Left lung (tissue), 10 donors: ENCODE data around the gene AUNIP. TPM values are rescaled to one million over a fixed set of nuclear protein-coding genes. Genes with fewer than 3 reads are reported as not detected.

Source experiments
- ATAC-seq: fragments of 200-7000 bp; cut with Tn5 transposase; one replicate; pipeline ENCODE4 v1.9.1; 2020; ENCODE audit warnings: moderate library complexity
- DNase-seq, 4 donors: peaks; one replicate each; pipeline ENCODE4 v3.0.0-alpha.2; 2013 to 2020
- H3K27ac ChIP-seq, 2 donors: fragments of 200-600 bp; sonication (generic) in 1 of 2; one replicate each; pipeline versions ENCODE4 v1.5.0 to v1.8.0; 2020 to 2021
- H3K27me3 ChIP-seq, 2 donors: fragments of 200-600 bp; sonication (generic) in 1 of 2; one replicate each; pipeline versions ENCODE4 v1.5.0 to v1.8.0; 2020 to 2021
- H3K36me3 ChIP-seq, 2 donors: fragments of 200-600 bp; sonication (generic) in 1 of 2; one replicate each; pipeline versions ENCODE4 v1.5.0 to v1.8.0; 2020 to 2021
- H3K4me1 ChIP-seq, 2 donors: fragments of 200-600 bp; one replicate each; pipeline ENCODE4 v1.8.0; 2021
- H3K4me3 ChIP-seq, 2 donors: fragments of 200-600 bp; sonication (generic) in 1 of 2; one replicate each; pipeline versions ENCODE4 v1.5.0 to v1.8.0; 2020 to 2021; ENCODE audit warnings: mild to moderate bottlenecking in 1 of 2
- H3K9me3 ChIP-seq, 2 donors: fragments of 200-600 bp; sonication (generic) in 1 of 2; one replicate each; pipeline versions ENCODE4 v1.5.0 to v1.8.0; 2020 to 2021
- intact Hi-C, 2 donors: fragments of 100-400 bp; cut with DNase I; formaldehyde crosslinking; loops; one replicate each; pipeline versions ENCODE4 v1.11.2 to v1.14.2; 2022
- polyA plus RNA-seq, 6 donors: library from polyadenylated mRNA; unstranded; fragments of 120-200 nt; gene quantifications; one replicate each; pipeline ENCODE4 v1.2.1, GENCODE V29; 2013; ENCODE audit not compliant: insufficient read length in 6 of 6
- total RNA-seq, 2 donors: library from RNA; stranded (reverse); fragmentation: NEBNext Ultra II Directional; extraction: Animal tissue kit (Norgen Biotek cat#: 25700); gene quantifications; one replicate each; pipeline ENCODE4 v1.2.1, GENCODE V29; 2021
- TF ChIP-seq, protein P1 (sequence below), 2 donors: fragments of 200-600 bp; sonication (generic) in 1 of 2; IDR thresholded peaks; one replicate each; pipeline versions ENCODE4 v1.5.0 to v1.8.0; 2021; ENCODE audit warnings: antibody characterized with exemption in 2 of 2
- donor health status: DM: no; HTN: yes; CAD: no.
- donor health status: DM: no; HTN: no; CAD: no.

AUNIP gene
- total and polyA plus RNA-seq, 8 donors, result 0.97 to 3.1 (median 2.4) TPM

DNA sequence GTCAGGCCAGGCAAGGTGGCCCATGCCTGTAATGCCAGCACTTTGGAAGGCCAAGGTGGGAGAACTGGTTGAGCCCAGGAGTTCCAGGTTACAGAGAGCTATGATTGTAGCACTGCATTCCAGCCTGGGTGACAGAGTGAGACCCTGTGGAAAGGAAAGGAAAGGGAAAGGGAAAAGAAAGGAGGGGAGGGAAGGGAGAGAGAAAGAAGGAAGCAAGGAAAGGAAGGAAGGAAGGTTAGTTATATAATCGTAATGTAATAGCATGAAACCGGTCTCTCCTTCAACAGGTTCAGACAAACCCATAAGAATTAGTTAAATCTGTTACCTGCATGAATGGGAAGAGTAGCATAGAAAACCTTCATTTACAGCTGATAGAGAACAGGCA, 17.4 kb upstream of the AUNIP start:
- Histone ChIP-seq H3K27ac (no peak overlapping the region), H3K9me3 (no peaks in the 10 kb centered on the region), H3K27me3 (no peaks in the 10 kb centered on the region), H3K4me1 (peaks cover 14 to 44% of the 10 kb centered on the region in 2 donors), H3K36me3 (no peaks in the 10 kb centered on the region), H3K4me3 (no peak overlapping the region)
- ATAC-seq (no peak), DNase-seq (no peak)
- TF ChIP-seq, protein P1, sequence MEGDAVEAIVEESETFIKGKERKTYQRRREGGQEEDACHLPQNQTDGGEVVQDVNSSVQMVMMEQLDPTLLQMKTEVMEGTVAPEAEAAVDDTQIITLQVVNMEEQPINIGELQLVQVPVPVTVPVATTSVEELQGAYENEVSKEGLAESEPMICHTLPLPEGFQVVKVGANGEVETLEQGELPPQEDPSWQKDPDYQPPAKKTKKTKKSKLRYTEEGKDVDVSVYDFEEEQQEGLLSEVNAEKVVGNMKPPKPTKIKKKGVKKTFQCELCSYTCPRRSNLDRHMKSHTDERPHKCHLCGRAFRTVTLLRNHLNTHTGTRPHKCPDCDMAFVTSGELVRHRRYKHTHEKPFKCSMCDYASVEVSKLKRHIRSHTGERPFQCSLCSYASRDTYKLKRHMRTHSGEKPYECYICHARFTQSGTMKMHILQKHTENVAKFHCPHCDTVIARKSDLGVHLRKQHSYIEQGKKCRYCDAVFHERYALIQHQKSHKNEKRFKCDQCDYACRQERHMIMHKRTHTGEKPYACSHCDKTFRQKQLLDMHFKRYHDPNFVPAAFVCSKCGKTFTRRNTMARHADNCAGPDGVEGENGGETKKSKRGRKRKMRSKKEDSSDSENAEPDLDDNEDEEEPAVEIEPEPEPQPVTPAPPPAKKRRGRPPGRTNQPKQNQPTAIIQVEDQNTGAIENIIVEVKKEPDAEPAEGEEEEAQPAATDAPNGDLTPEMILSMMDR (IDR thresholded peaks at IDR 0.05), result no peak
- intact Hi-C loops, result no loop called here

DNA sequence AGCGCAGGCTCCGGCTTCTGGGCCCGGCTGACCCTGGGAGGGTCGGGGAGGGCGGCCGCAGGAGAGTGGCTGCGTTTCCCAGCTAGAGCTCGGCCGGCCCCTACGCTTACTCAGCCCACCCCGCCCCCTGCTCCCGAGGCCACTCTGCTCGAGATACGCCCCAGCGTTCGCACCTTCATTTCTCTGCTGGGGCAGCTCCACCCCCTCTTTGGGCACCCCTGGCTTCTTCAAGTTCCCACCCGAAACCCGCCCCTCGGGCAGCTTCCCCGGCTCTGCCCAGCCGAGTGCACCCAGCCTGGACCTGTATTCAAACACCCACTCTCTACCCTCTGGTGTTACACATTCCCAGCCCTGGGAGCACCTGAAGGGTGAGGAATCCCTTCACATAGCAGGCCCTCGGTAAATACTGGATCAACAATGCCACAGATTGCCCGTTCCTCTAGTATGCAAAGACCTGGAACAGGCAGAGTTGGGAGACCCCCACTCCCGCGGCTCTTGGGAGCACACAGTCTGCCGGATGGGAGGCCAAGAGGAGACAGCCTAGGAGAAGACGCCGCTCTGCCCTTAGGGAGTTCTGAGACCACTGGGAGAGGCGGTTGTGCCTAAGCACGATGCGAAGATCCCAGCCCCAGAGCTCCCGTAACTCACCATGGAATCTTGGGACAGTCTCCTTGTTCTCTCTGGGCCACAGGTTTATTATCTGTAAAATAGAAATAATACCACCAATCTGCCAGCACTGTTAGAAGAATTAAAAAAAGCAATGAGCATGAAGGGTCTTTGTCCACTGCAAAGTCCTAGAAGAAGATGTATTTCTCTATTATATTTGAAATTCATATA, 16.8 kb upstream of the AUNIP start:
- H3K27me3 ChIP-seq, result no peaks in the 10 kb centered on the region
- peak overlapping the region; percentile 45 to 61 for H3K4me3 ChIP-seq
- DNase-seq (peak in 1 of 4 donors; percentile 61), ATAC-seq (peak; percentile 51)
- intact Hi-C loops, result no loop called here
- H3K36me3 ChIP-seq, result no peaks in the 10 kb centered on the region
- no peaks in the 10 kb centered on the region for H3K9me3 ChIP-seq
- H3K27ac ChIP-seq, result peak overlapping the region; percentile 79 to 83
- TF ChIP-seq, protein P1 (IDR thresholded peaks at IDR 0.05), result no peak
- H3K4me1 ChIP-seq, result peaks cover 20 to 50% of the 10 kb centered on the region in 2 donors

DNA sequence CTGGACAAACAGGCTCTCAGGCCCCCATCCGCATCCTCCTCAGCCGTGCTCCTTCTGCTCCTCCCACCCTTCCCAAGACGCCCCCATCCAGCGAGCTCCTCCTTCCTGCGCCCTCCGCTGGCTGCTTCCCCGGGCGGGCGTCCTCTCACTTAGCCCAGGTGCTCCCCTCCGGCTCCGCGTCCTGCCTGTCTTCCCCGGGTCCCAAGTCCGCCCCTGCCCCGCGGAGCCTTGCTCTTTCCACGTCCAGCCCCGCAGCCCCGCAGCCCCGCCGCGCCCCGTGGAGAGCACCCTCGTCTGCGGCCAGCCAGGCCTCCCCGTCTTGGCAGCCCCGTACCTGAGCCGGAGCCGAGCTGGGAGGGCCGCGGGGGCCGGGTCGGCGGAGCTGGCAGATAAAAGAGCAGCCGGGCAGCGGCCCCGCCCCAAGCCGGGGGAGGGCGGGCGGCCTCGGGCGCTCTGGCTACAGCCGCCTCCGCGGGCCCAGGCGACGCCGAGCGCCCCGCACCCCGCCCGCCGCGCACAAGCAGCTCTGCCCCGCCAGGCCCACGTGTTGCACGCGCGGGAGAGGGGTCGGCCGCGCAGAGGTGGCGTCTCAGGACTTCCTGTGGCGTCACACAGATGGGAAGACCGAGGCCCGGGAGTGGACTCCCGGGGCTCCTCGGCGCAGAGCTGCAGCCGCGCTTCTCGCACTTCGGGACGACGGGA, 16.0 kb upstream of the AUNIP start, which contains the start of gene PAQR7:
Gene PAQR7 (minus strand): TSS at position 555 of the 702 bp plus-strand sequence. CDS start 11,869 bp downstream, outside the sequence.
- H3K4me3 ChIP-seq, result peak within 1 kb of the TSS; percentile 45 to 61

DNA sequence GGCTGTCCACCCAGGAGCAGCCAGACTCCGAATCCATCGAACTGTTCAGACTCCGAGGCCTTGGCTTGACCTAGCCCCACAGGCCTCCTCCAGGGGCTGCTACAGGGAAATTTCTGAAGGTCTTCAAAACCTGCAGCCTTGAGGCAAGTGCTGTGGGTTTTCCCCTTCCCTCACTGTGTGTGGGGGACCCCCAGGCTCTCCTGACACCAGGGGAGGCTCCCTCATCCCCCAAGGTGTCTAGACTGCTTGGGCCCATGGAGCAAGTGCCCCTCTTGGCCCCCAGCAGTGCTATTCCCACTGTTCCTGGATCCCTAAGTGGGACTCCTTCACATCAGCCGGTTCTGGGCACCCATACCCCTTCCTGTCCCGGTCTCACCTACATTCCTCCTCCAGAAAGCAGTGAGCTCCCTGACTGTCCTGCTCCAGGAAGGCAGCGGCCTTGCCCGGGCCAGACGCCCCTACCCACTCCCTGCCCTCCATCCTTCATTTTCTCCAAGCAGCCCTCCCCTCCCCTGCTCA, 15.4 kb upstream of the AUNIP start:
- Histone ChIP-seq H3K27me3 (no peaks in the 10 kb centered on the region), H3K27ac (peak overlapping the region; percentile 79 to 83), H3K4me1 (peaks cover 21 to 59% of the 10 kb centered on the region in 2 donors), H3K4me3 (peak overlapping the region; percentile 45 to 61), H3K36me3 (no peaks in the 10 kb centered on the region), H3K9me3 (no peaks in the 10 kb centered on the region)
- ATAC-seq (no peak), DNase-seq (peak in 1 of 4 donors; percentile 50)
- TF ChIP-seq, protein P1 (IDR thresholded peaks at IDR 0.05), result no peak
- intact Hi-C loops, result no loop called here

More for the DNA sequence above, 16.0 kb upstream of the AUNIP start, which contains the start of gene PAQR7:
- H3K9me3 ChIP-seq, result no peaks in the 10 kb centered on the region
- intact Hi-C loops, result no loop called here
- peaks cover 21 to 58% of the 10 kb centered on the region in 2 donors for H3K4me1 ChIP-seq
- no peaks in the 10 kb centered on the region for H3K36me3 ChIP-seq
- TF ChIP-seq, protein P1 (IDR thresholded peaks at IDR 0.05), result no peak
- ATAC-seq (peak; percentile 87), DNase-seq (peak; percentile 70 to 94 (median 86))
- H3K27me3 ChIP-seq, result no peaks in the 10 kb centered on the region
- peak within 1 kb of the TSS; percentile 79 to 83 for H3K27ac ChIP-seq
